Keratinocyte (primary cell): ENCODE data around the gene CREG2. TPM values are rescaled to one million over a fixed set of nuclear protein-coding genes. Genes with fewer than 3 reads are reported as not detected.

Experiments
- DNase-seq: peaks from one replicate; pipeline ENCODE4 v3.0.0-alpha.2; 2011; ENCODE audit warnings: low read depth, missing footprints, low spot score
- FAIRE-seq: peaks from 2 replicates; lab custom pipeline; 2011; peaks lifted over from hg19 to GRCh38; lab: Jason Lieb, UNC
- H2AFZ ChIP-seq: 2 replicates; pipeline ENCODE4 v1.6.0; 2012; ENCODE audit warnings: low read length, control low read depth, inconsistent platforms; ENCODE audit not compliant: control insufficient read depth
- H3K27ac ChIP-seq: 2 replicates; pipeline ENCODE4 v1.5.1; 2011; ENCODE audit warnings: low read length; ENCODE audit not compliant: control insufficient read depth, insufficient read depth
- H3K27me3 ChIP-seq: 3 replicates; pipeline ENCODE4 v1.6.0; 2011; ENCODE audit warnings: low read length; ENCODE audit not compliant: control insufficient read depth, insufficient read depth; ENCODE audit errors: extremely low read depth
- H3K36me3 ChIP-seq, 2 experiments: 2 replicates in 1 of 2; 3 replicates in 1 of 2; pipeline ENCODE4 v1.5.1; 2011; ENCODE audit warnings: low read length in 2 of 2, mild to moderate bottlenecking in 1 of 2; ENCODE audit not compliant: control insufficient read depth in 2 of 2, insufficient read depth in 2 of 2; ENCODE audit errors: extremely low read depth in 1 of 2
- H3K4me1 ChIP-seq: 3 replicates; pipeline ENCODE4 v1.5.1; 2011; ENCODE audit warnings: low read length; ENCODE audit not compliant: control insufficient read depth, insufficient read depth; ENCODE audit errors: extremely low read depth
- H3K4me2 ChIP-seq: 3 replicates; pipeline ENCODE4 v1.6.0; 2011; ENCODE audit warnings: low read depth, low read length; ENCODE audit not compliant: control insufficient read depth, insufficient read depth; ENCODE audit errors: extremely low read depth
- H3K4me3 ChIP-seq, 3 experiments: fragments of 200-600 bp in 1 of 3; sonication (generic) in 1 of 3; 2 replicates in 2 of 3; 3 replicates in 1 of 3; pipeline ENCODE4 v1.5.1; 2011 to 2016; ENCODE audit warnings: low read length in 3 of 3, mild to moderate bottlenecking in 3 of 3, control low read depth in 2 of 3, inconsistent platforms in 1 of 3, low read depth in 1 of 3, mixed read lengths in 1 of 3, mixed run types in 1 of 3, moderate library complexity in 1 of 3; ENCODE audit not compliant: control insufficient read depth in 2 of 3, insufficient read depth in 2 of 3; ENCODE audit errors: extremely low read depth in 1 of 3
- H3K79me2 ChIP-seq: 2 replicates; pipeline ENCODE4 v1.6.0; 2012; ENCODE audit warnings: low read length; ENCODE audit not compliant: control insufficient read depth, insufficient read depth
- H3K9ac ChIP-seq: 3 replicates; pipeline ENCODE4 v1.6.0; 2011; ENCODE audit warnings: low read length; ENCODE audit not compliant: control insufficient read depth, insufficient read depth; ENCODE audit errors: extremely low read depth
- H3K9me1 ChIP-seq: 3 replicates; pipeline ENCODE4 v1.6.0; 2011; ENCODE audit warnings: low read length; ENCODE audit not compliant: control insufficient read depth, insufficient read depth; ENCODE audit errors: extremely low read depth
- H3K9me3 ChIP-seq: 2 replicates; pipeline ENCODE4 v1.5.1; 2012; ENCODE audit warnings: low read depth, low read length; ENCODE audit not compliant: control insufficient read depth
- H4K20me1 ChIP-seq: 3 replicates; pipeline ENCODE4 v1.6.0; 2011; ENCODE audit warnings: low read length; ENCODE audit not compliant: control insufficient read depth, insufficient read depth; ENCODE audit errors: extremely low read depth
- CTCF ChIP-seq, 3 experiments: IDR thresholded peaks in 1 of 3; conservative IDR thresholded peaks in 1 of 3; optimal IDR thresholded peaks in 1 of 3; 2 replicates in 2 of 3; 3 replicates in 1 of 3; pipeline versions ENCODE3 to v1.5.1; 2011; ENCODE audit warnings: low read length in 3 of 3, mild to moderate bottlenecking in 3 of 3, moderate library complexity in 2 of 3, control low read depth in 1 of 3, inconsistent platforms in 1 of 3; ENCODE audit not compliant: insufficient read depth in 2 of 3; ENCODE audit errors: extremely low read depth in 1 of 3
- EZH2 ChIP-seq: IDR thresholded peaks from one replicate; pipeline ENCODE4 v1.6.1; 2012; ENCODE audit warnings: inconsistent platforms, mild to moderate bottlenecking, low read length, moderate library complexity
- dilution Hi-C: fragments of 300-500 bp; cut with MboI; formaldehyde crosslinking; loops from one replicate; pipeline ENCODE4 v1.7.0; 2020; ENCODE audit warnings: low sequenced_read_pairs; ENCODE audit not compliant: extremely low pct_ligation_motif_present
- polyA plus RNA-seq, 5 experiments: library from polyadenylated mRNA; depleted of rRNA in 3 of 5; stranded (reverse) in 3 of 5; stranded (forward) in 1 of 5; unstranded in 1 of 5; fragments of >200 nt; gene quantifications; 1 replicate in 1 of 5; 2 replicates in 3 of 5; 3 replicates in 1 of 5; pipeline versions ENCODE4 v1.2.1 to v1.2.3, GENCODE V29; 2011 to 2012; ENCODE audit warnings: missing spikeins in 2 of 5, low read depth in 1 of 5, low replicate concordance in 1 of 5

The CREG2 gene
- polyA plus RNA-seq, 1 donor (not counting 4 experiments of a cell fraction or from before 2014, with no cell fraction given) = 1.7 TPM

GRCh38 chr2:101351207-101351606 lies 36.1 kb downstream of the CREG2 start:
- H2AFZ ChIP-seq = no peak overlapping the region
- no peaks in the 10 kb centered on the region for H3K36me3 ChIP-seq
- H3K9me3 ChIP-seq = no peaks in the 10 kb centered on the region
- no peak overlapping the region for H3K27ac ChIP-seq
- dilution Hi-C loops = no loop called here
- no peaks in the 10 kb centered on the region for H3K9me1 ChIP-seq
- no peak overlapping the region for H3K4me3 ChIP-seq
- TF ChIP-seq EZH2 (no peak), CTCF (optimal IDR thresholded peaks at IDR 0.05 in 1 of 3, IDR thresholded peaks at IDR 0.05 in 1 of 3, conservative IDR thresholded peaks at IDR 0.05 in 1 of 3; ENCODE audit: extremely low read depth in 1 of 3, insufficient read depth in 2 of 3, low read length in 3 of 3) (no peak)
- no peaks in the 10 kb centered on the region for H4K20me1 ChIP-seq
- DNase-seq = no peak
- peaks cover 12% of the 10 kb centered on the region for H3K4me1 ChIP-seq
- H3K27me3 ChIP-seq = no peaks in the 10 kb centered on the region
- no peak overlapping the region for H3K9ac ChIP-seq
- FAIRE-seq = no peak
- no peak overlapping the region for H3K4me2 ChIP-seq
- H3K79me2 ChIP-seq = no peaks in the 10 kb centered on the region

GRCh38 chr2:101349893-101350662 lies 37.2 kb downstream of the CREG2 start:
- H3K4me1 ChIP-seq = peaks cover 3% of the 10 kb centered on the region

More at GRCh38 chr2:101349893-101350662, 37.2 kb downstream of the CREG2 start:
- no peaks in the 10 kb centered on the region for H4K20me1 ChIP-seq
- no peak overlapping the region for H3K4me2 ChIP-seq
- H2AFZ ChIP-seq = no peak overlapping the region
- FAIRE-seq (no peak), DNase-seq (no peak)
- no peaks in the 10 kb centered on the region for H3K36me3 ChIP-seq
- no peaks in the 10 kb centered on the region for H3K79me2 ChIP-seq
- dilution Hi-C loops = no loop called here
- TF ChIP-seq CTCF (optimal IDR thresholded peaks at IDR 0.05 in 1 of 3, IDR thresholded peaks at IDR 0.05 in 1 of 3, conservative IDR thresholded peaks at IDR 0.05 in 1 of 3; ENCODE audit: extremely low read depth in 1 of 3, insufficient read depth in 2 of 3, low read length in 3 of 3) = peak; percentile 37 to 63 (median 50)
- TF ChIP-seq EZH2 = no peak
- H3K9me3 ChIP-seq = no peaks in the 10 kb centered on the region
- H3K4me3 ChIP-seq = no peak overlapping the region
- no peak overlapping the region for H3K27ac ChIP-seq
- H3K9ac ChIP-seq = no peak overlapping the region
- H3K9me1 ChIP-seq = no peaks in the 10 kb centered on the region
- H3K27me3 ChIP-seq = no peaks in the 10 kb centered on the region
